HepG2 (cell line): ENCODE measurements around the gene SPOP. TPM values are rescaled to one million over a fixed set of nuclear protein-coding genes. Genes with fewer than 3 reads are reported as not detected.
A peak's percentile ranks its signal among the peaks of the same experiment; 100 is the strongest.

Source experiments
- ARNT ChIP-seq: fragments of 450-650 bp; IDR thresholded peaks from 2 replicates; pipeline ENCODE4 v1.6.1; 2017
- ATF7 ChIP-seq, 2 experiments: fragments of 450-650 bp in 1 of 2; sonication (generic) in 1 of 2; formaldehyde crosslinking in 1 of 2; IDR thresholded peaks; 2 replicates each; pipeline versions ENCODE4 v1.4.0 to v1.6.1; 2016 to 2020; ENCODE audit warnings: antibody characterized with exemption in 1 of 2, mild to moderate bottlenecking in 1 of 2, missing genetic modification reagents in 1 of 2
- BRD4 ChIP-seq: sonication (generic); formaldehyde crosslinking; IDR thresholded peaks from 2 replicates; pipeline ENCODE4 v1.4.0; 2020; ENCODE audit warnings: missing genetic modification reagents
- CAMTA2 ChIP-seq: sonication (generic); formaldehyde crosslinking; IDR thresholded peaks from 2 replicates; pipeline ENCODE4 v1.4.0; 2020; ENCODE audit warnings: mild to moderate bottlenecking, missing genetic modification reagents, borderline replicate concordance
- EP300 ChIP-seq, 3 experiments: sonication (generic) in 1 of 3; formaldehyde crosslinking in 1 of 3; IDR thresholded peaks; 2 replicates each; pipeline versions ENCODE4 v1.5.1 to v1.6.1; 2011 to 2020; ENCODE audit warnings: low read depth in 2 of 3, low read length in 2 of 3, borderline replicate concordance in 1 of 3, improper control_type of control experiment in 1 of 3, mild to moderate bottlenecking in 1 of 3, missing genetic modification reagents in 1 of 3, moderate library complexity in 1 of 3
- ISL2 ChIP-seq: sonication (generic); formaldehyde crosslinking; IDR thresholded peaks from 2 replicates; pipeline ENCODE4 v1.5.0; 2020; ENCODE audit warnings: missing genetic modification reagents
- KLF6 ChIP-seq: IDR thresholded peaks from 2 replicates; pipeline ENCODE4 v1.8.0; 2016; ENCODE audit warnings: missing biosample characterization, missing genetic modification reagents
- MYNN ChIP-seq: sonication (generic); formaldehyde crosslinking; IDR thresholded peaks from 2 replicates; pipeline ENCODE4 v1.4.0; 2020; ENCODE audit warnings: mild to moderate bottlenecking, low read depth, missing genetic modification reagents
- SMAD1 ChIP-seq: sonication (generic); formaldehyde crosslinking; IDR thresholded peaks from 2 replicates; pipeline ENCODE4 v1.4.0; 2020; ENCODE audit warnings: missing genetic modification reagents, low read depth, mild to moderate bottlenecking, borderline replicate concordance
- SOX5 ChIP-seq: IDR thresholded peaks from 2 replicates; pipeline ENCODE4 v1.6.1; 2016; ENCODE audit warnings: borderline replicate concordance
- SUZ12 ChIP-seq: fragments of 150-350 bp; IDR thresholded peaks from 2 replicates; pipeline ENCODE4 v1.6.1; 2014; ENCODE audit warnings: low read depth, low read length
- ZNF17 ChIP-seq: sonication (generic); formaldehyde crosslinking; IDR thresholded peaks from 2 replicates; pipeline ENCODE4 v1.5.0; 2020; ENCODE audit warnings: mild to moderate bottlenecking, missing genetic modification reagents
- ZNF235 ChIP-seq: sonication (generic); formaldehyde crosslinking; IDR thresholded peaks from 2 replicates; pipeline ENCODE4 v1.8.1; 2023; ENCODE audit warnings: mild to moderate bottlenecking, missing genetic modification reagents, borderline replicate concordance
- ZNF24 ChIP-seq: fragments of 450-650 bp; IDR thresholded peaks from 2 replicates; pipeline ENCODE4 v1.6.1; 2017; ENCODE audit warnings: antibody characterized with exemption, mild to moderate bottlenecking
- ZNF260 ChIP-seq: sonication (generic); formaldehyde crosslinking; IDR thresholded peaks from 2 replicates; pipeline ENCODE4 v1.4.0; 2020; ENCODE audit warnings: missing genetic modification reagents, low read depth, mild to moderate bottlenecking, borderline replicate concordance
- ZNF432 ChIP-seq: sonication (generic); formaldehyde crosslinking; IDR thresholded peaks from 2 replicates; pipeline ENCODE4 v1.5.0; 2020; ENCODE audit warnings: missing genetic modification reagents, mild to moderate bottlenecking, borderline replicate concordance
- ZNF572 ChIP-seq: sonication (generic); formaldehyde crosslinking; IDR thresholded peaks from 2 replicates; pipeline ENCODE4 v1.5.1; 2020; ENCODE audit warnings: mild to moderate bottlenecking, missing genetic modification reagents
- ZNF737 ChIP-seq: sonication (generic); formaldehyde crosslinking; IDR thresholded peaks from 2 replicates; pipeline ENCODE4 v1.5.0; 2020; ENCODE audit warnings: missing genetic modification reagents, mild to moderate bottlenecking, borderline replicate concordance
- ZSCAN25 ChIP-seq: sonication (generic); formaldehyde crosslinking; IDR thresholded peaks from 2 replicates; pipeline ENCODE4 v1.8.0; 2022; ENCODE audit warnings: mild to moderate bottlenecking, missing genetic modification reagents
- polyA plus RNA-seq, 8 experiments: library from polyadenylated mRNA; depleted of rRNA in 3 of 8; stranded (reverse) in 7 of 8; unstranded in 1 of 8; fragments of >200 nt; fragmentation: Illumina TruSeq in 4 of 8; extraction: Trizol in 4 of 8; gene quantifications; 2 replicates each; pipeline versions ENCODE4 v1.2.1 to v1.2.3, GENCODE V29; 2011 to 2016; ENCODE audit warnings: low read depth in 4 of 8, missing spikeins in 1 of 8, mixed read lengths in 1 of 8; ENCODE audit not compliant: insufficient read depth in 1 of 8
- total RNA-seq, 5 experiments: library from RNA; depleted of rRNA; stranded (reverse); fragments of >200 nt; fragmentation: Illumina TruSeq; extraction: Trizol; gene quantifications; 2 replicates each; pipeline ENCODE4 v1.2.3, GENCODE V29; 2016; ENCODE audit warnings: low read depth in 1 of 5
- TF ChIP-seq, protein P1 (sequence below): sonication (generic); formaldehyde crosslinking; conservative IDR thresholded peaks from 2 replicates; pipeline ENCODE4 v1.4.0; 2020; ENCODE audit warnings: mild to moderate bottlenecking, missing genetic modification reagents, moderate library complexity
- TF ChIP-seq, protein P2 (sequence below): sonication (generic); formaldehyde crosslinking; IDR thresholded peaks from 2 replicates; pipeline ENCODE4 v1.4.0; 2020; ENCODE audit warnings: missing genetic modification reagents, mild to moderate bottlenecking, borderline replicate concordance
- TF ChIP-seq, protein P3 (sequence below): IDR thresholded peaks from 2 replicates; pipeline ENCODE4 v1.6.1; 2016; ENCODE audit warnings: missing compliant biosample characterization, missing genetic modification reagents, borderline replicate concordance
- TF ChIP-seq, protein P4 (sequence below): sonication (generic); formaldehyde crosslinking; IDR thresholded peaks from 2 replicates; pipeline ENCODE4 v1.4.0; 2020; ENCODE audit warnings: missing genetic modification reagents

Gene SPOP
- total and polyA plus RNA-seq, 2 of the 13 experiments (the other 11 are each of a cell fraction or from before 2014, with no cell fraction given): 52.8 to 60.8 TPM

DNA sequence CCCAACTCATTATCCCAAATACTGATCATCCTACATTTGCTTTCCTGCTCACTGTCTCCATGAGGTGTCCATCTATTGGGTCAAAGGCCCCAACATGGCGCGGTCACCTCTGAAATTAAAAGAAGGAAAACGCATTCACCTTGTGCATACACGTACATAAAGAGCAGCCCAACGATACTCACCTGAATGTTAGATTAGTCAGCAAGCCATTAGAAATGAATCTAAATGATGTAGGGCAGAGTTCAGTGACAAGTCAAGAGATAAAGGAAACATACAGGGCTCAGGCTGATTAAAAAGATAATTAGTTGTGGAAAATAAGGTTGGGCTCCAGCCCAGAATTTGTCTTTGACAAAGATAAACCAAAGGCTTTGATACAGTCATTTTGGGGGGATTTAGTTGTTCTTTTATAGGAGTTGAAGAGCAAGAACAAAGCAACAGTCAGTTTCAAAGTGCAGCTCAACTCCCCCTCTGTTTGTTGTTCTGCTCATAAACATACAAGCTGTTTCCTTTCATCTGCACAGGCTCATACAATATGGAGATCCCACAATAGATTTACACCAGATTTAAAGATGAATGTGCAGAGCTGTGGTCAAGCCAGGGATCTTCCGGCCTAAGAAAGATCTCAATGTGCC is 81.2 kb downstream of the SPOP start (continued):
- TF ChIP-seq, protein P1, sequence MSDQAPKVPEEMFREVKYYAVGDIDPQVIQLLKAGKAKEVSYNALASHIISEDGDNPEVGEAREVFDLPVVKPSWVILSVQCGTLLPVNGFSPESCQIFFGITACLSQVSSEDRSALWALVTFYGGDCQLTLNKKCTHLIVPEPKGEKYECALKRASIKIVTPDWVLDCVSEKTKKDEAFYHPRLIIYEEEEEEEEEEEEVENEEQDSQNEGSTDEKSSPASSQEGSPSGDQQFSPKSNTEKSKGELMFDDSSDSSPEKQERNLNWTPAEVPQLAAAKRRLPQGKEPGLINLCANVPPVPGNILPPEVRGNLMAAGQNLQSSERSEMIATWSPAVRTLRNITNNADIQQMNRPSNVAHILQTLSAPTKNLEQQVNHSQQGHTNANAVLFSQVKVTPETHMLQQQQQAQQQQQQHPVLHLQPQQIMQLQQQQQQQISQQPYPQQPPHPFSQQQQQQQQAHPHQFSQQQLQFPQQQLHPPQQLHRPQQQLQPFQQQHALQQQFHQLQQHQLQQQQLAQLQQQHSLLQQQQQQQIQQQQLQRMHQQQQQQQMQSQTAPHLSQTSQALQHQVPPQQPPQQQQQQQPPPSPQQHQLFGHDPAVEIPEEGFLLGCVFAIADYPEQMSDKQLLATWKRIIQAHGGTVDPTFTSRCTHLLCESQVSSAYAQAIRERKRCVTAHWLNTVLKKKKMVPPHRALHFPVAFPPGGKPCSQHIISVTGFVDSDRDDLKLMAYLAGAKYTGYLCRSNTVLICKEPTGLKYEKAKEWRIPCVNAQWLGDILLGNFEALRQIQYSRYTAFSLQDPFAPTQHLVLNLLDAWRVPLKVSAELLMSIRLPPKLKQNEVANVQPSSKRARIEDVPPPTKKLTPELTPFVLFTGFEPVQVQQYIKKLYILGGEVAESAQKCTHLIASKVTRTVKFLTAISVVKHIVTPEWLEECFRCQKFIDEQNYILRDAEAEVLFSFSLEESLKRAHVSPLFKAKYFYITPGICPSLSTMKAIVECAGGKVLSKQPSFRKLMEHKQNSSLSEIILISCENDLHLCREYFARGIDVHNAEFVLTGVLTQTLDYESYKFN: peak; percentile 61
- peak in 1 of 2 experiments; percentile 26; a peak in 1 of 4 replicates for TF ChIP-seq EP300 (IDR thresholded peaks at IDR 0.05; ENCODE audit: low read depth in 2 of 2, low read length in 2 of 2)
- no peak for TF ChIP-seq EP300 (CRISPR knock-in tag; IDR thresholded peaks at IDR 0.05; ENCODE audit: borderline replicate concordance)
- TF ChIP-seq KLF6 (CRISPR knock-in tag): no peak
- no peak for TF ChIP-seq ARNT
- TF ChIP-seq ZNF737 (CRISPR knock-in tag): no peak
- TF ChIP-seq SOX5 (CRISPR knock-in tag): peak; percentile 90
- TF ChIP-seq ZNF24: no peak
- no peak for TF ChIP-seq CAMTA2 (CRISPR knock-in tag)
- no peak for TF ChIP-seq ATF7 (IDR thresholded peaks at IDR 0.05)
- no peak for TF ChIP-seq ATF7 (CRISPR knock-in tag; IDR thresholded peaks at IDR 0.05)
- TF ChIP-seq, protein P2, sequence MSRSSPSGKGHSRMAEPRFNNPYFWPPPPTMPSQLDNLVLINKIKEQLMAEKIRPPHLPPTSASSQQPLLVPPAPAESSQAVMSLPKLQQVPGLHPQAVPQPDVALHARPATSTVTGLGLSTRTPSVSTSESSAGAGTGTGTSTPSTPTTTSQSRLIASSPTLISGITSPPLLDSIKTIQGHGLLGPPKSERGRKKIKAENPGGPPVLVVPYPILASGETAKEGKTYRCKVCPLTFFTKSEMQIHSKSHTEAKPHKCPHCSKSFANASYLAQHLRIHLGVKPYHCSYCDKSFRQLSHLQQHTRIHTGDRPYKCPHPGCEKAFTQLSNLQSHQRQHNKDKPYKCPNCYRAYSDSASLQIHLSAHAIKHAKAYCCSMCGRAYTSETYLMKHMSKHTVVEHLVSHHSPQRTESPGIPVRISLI (CRISPR knock-in tag): no peak
- TF ChIP-seq ZNF17 (CRISPR knock-in tag): no peak
- no peak for TF ChIP-seq ZSCAN25 (CRISPR knock-in tag)
- no peak for TF ChIP-seq SUZ12
- no peak for TF ChIP-seq ZNF572 (CRISPR knock-in tag)
- no peak for TF ChIP-seq ZNF260
- no peak for TF ChIP-seq SMAD1 (CRISPR knock-in tag)
- peak; percentile 14; the same call in 1 of the 2 replicates for TF ChIP-seq ISL2 (CRISPR knock-in tag)
- TF ChIP-seq, protein P3, sequence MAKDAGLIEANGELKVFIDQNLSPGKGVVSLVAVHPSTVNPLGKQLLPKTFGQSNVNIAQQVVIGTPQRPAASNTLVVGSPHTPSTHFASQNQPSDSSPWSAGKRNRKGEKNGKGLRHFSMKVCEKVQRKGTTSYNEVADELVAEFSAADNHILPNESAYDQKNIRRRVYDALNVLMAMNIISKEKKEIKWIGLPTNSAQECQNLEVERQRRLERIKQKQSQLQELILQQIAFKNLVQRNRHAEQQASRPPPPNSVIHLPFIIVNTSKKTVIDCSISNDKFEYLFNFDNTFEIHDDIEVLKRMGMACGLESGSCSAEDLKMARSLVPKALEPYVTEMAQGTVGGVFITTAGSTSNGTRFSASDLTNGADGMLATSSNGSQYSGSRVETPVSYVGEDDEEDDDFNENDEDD (CRISPR knock-in tag): no peak
- TF ChIP-seq MYNN: no peak
- TF ChIP-seq, protein P4, sequence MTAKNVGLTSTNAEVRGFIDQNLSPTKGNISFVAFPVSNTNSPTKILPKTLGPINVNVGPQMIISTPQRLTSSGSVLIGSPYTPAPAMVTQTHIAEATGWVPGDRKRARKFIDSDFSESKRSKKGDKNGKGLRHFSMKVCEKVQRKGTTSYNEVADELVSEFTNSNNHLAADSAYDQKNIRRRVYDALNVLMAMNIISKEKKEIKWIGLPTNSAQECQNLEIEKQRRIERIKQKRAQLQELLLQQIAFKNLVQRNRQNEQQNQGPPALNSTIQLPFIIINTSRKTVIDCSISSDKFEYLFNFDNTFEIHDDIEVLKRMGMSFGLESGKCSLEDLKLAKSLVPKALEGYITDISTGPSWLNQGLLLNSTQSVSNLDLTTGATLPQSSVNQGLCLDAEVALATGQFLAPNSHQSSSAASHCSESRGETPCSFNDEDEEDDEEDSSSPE: no peak
- no peak for TF ChIP-seq ZNF432 (CRISPR knock-in tag)
- TF ChIP-seq BRD4 (CRISPR knock-in tag): no peak
- no peak for TF ChIP-seq ZNF235 (CRISPR knock-in tag)
